ENCODE data around the gene PPM1H.

GRCh38 chr12:62914443-62915203 lies 20.3 kb downstream of the PPM1H start:
- TF ChIP-seq CTCF (IDR thresholded peaks at IDR 0.05) (no peak), POLR2A (IDR thresholded peaks at IDR 0.05; ENCODE audit: low read depth) (no peak), POLR2AphosphoS5 (IDR thresholded peaks at IDR 0.05) (no peak)
